GM21723 (cell line): Measurements from ENCODE around the gene SKP1.

Source experiments
- ATAC-seq: cut with Tn5 transposase; IDR thresholded peaks from one replicate; pipeline ENCODE4 v1.9.1; 2021; ENCODE audit warnings: mild to moderate bottlenecking, moderate library complexity; ENCODE audit not compliant: unreplicated experiment

Gene SKP1

DNA sequence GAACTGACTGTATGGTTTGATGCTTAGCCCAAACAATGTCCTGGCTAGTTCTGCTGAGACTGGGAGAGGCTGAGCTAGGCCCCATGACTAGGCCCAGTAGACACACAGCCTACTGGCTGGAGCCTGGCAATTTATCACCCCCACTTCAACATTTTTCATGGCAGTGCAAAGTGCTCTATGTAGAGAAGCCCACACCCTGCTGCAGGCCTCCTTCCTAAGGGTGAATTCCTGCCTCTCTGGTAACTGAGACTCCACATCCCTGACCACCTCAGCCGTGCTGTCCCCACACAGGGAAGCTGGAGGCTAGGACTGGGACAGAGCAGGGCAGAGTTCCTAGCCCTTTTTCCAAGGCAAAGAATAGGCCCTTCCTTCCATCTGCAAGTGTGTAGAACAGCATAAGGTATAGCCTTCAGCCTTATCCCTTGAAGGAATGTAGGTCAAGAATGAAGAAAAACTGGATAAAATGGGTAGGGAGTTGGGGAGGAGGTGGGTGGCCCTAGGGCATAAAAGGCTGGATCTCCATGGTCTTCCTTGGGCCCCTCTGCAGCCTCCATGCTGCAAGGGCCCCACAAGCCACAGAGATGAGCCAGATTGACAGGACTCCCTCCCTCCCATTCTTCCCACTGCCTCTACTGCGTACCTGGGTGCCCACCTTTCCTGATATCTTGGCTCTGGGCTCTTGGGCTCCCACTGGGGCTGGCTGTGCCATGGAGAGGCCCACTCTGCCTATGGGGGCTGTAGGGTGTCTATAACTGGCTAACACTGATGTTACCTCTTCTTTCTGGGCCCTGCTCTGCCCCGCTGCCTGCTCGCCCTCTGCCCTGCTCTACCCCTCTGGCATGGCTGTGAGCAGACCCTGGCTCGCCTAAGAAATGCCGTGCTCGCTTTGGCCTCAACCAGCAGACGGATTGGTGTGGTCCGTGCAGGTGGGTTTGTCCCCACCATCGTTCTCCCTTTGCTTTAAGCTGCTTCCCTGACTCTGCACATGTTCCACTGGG lies 32.5 kb downstream of the SKP1 start:
- no peak for ATAC-seq

DNA sequence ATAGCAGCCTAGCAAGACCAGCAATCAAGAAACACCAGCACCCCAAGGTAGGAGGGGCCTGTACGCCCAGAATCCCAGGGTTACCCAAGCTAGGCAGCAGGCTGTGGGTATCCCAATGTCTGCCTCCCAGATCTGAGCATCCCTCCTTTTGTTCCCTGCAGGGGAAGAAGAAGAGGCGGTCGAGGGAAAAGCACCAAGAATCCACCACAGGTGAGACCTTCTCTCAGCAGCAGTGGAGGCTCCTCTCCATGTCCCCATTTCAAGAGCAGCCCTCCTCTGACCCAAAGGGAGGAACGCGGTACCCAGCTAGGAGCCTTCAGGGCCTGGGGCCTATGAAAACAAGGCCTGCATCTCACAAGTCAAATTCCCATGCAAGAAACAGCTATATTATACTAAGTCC lies 33.3 kb downstream of the SKP1 start:
- ATAC-seq: no peak

DNA sequence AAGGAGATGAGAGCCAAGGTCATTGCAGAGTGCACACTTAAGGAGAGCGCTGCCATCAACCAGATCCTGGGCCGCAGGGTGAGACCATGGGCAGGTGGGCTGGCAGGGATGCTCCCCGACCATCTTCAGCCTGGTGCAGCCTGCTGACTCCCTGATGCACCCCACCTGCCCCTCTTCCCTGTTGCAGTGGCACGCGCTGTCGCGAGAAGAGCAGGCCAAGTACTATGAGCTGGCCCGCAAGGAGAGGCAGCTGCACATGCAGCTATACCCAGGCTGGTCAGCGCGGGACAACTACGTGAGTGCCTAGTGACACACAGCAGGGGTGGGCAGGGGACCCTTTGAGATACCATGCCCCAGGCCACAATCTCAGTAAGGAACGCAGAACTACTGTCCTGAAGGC lies 33.9 kb downstream of the SKP1 start:
- ATAC-seq: no peak

DNA sequence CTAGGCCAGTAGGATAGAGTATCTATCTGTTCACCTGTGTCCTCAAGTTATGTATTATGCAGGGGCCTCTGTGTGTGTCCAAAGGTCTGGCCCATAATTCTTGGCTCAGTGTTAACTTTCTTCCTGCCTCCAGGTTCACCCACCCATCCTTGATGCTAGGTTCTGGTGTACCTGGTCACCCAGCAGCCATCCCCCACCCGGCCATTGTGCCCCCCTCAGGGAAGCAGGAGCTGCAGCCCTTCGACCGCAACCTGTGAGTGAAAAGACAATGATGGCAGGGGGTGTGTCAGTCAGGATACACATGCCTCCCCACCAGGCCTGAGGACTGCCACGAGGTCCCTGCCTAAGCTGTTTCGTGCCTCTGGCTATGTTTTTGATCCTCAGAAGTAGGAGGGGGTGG lies 34.7 kb downstream of the SKP1 start:
- ATAC-seq: no peak

DNA sequence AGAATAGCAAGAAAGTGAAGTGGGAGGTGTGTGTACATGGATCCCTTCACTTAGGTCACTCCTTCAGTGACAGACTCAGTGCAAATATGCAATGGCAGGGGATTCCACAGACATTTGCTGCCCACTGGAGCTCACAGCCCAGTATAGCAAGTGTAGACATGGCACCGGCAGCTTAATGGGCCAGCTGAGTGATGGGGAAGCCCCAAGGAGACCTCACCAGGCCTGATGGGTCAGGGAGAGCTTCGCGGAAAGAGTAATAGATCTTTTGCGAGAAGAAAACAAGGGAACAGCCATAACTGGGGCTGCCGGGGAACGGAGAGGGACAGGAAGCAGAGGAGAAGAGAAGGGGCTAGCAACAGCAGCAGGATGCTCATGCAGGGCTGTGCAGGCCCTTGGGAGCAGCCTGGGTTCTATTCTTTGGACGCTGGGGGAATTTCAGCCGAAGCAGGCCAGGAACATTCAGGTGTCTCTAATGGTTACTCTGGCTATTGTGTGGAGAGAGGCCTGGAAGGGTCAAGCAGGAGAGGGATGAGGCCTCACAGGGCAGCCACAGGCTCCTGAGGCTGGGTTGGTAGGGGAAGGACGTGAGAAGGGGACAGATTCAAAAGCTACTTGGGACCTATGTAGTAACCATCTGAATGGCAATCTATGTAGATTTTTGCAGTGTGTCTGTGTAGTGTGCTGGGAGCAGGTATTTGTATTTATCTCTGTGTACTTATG lies 35.3 kb downstream of the SKP1 start:
- no peak for ATAC-seq

DNA sequence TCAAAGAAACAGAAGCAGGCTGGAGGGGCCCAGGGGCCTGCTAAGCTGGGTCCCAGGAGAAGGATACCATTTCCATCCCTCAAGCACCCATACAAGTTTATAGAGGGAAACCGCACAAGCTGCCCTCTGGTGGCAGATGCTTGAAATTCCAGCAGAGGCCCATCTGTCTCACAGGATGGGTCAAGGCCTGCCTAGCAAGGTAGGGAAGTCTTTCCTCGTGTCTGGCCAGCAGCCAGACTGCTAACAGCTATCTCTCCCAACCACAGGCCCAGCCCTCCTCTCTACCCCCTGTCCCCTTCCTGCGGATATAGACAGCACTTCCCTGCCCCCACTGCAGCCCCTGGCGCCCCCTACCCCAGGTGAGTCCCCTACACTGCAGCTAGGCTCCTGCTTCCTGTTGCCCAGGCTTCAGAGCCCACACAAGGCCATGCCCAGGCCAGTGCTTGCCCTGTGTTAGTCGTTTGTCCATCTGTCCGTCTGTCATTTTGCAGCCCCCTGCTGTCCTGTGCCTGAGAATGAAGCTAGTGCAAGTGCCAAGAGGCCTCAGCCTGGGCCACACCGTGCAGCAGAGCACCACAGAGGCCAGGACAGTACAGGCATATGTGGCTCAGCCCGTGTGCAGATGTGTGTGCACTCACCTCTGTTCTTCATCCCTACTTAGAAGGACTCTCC lies 36.1 kb downstream of the SKP1 start:
- peak; percentile 42 for ATAC-seq

DNA sequence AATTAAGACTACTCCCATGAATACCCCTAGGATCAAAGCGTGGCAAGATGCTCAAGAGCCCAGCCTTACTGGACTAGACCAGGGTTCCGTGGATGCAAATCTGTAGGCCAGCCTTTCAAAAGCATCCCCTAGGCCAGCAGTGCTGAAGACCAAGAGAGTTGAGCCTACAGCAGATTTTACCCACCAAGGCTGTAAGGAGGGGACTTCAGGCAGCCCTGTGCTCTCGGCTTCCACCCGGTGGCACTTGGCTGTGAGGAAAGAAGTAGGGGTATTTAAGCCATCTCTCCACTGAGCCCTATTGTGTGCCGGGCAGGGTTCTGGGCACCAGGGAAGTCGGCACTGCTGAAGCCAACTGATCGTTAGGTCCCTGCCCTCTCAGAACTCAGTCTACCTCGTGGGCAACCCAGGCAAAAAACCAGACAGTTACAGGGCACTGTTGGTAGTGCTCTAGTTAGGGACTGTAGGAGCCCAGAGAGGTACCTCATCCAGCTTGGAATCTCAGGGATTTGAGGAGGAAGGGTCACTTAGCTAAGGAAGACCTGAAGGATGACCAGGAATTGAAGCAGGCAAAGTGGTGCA lies 36.8 kb downstream of the SKP1 start:
- no peak for ATAC-seq

DNA sequence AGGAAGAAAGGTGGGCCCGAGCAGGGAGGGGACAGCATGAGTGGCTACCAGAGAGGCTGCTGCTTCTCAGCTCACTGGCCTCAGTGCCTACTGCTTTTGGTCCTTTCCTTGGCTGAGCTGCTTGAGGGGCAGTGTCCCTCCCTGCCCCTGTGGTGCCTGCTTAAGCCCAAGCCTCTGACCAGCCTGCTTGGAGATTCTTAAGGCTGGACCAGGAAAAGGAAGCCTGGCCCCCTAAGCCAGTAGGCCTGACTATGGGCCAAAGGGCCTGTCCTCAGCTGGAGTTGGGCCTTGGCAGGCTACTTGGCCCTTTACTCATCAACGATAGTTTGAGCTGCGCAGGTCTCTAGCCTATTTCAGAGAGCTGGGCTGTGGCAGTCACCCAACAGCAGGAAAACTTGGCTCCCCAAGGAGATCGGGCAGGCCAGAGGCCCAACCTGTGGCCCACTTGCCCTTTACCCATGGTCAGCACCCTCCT lies 37.3 kb downstream of the SKP1 start:
- no peak for ATAC-seq

DNA sequence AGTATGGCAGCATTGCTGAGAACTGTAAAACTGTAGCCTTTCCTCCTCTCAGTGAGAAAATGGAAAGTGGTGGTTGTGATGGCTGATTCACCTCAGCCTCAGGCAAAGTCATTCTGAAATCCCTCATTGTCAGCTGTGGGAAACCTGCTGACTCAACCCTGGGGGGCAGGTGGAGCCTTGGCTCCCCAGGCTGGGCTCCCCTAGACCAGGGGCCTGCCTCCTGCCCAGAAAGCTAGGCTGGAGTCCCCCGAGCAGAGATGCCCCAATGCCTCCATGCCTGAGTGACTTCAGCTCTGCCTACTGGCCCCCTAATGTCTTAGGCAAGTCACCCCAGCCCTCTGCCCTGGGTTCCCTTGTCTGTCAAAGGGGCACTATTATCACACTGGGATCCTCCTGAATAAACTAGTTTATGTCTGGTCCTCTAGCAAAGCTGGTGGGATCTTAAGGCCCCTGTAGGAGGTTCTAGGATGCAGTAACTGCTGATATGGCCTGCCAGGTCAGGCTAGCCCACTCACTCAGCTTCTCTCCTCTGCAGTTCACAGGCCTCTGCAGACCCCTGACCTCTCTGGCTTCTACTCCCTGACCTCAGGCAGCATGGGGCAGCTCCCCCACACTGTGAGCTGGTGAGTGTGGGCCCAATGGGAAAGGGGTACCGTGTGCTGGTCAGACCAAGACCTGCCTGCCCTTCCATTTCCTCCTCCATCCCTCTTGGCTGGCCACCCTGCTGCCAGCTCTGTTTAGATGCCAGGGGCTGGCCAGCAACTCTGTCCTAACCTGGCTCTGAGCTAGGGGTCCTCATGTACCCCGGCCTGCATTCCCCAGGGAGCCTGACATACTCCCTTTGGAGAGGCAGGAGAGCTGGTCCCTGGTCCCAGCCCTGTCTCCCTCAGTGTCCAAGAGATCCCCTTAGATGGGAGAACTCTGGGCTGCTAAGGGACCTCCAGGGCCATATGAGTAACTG lies 38.1 kb downstream of the SKP1 start:
- ATAC-seq: peak; percentile 69

DNA sequence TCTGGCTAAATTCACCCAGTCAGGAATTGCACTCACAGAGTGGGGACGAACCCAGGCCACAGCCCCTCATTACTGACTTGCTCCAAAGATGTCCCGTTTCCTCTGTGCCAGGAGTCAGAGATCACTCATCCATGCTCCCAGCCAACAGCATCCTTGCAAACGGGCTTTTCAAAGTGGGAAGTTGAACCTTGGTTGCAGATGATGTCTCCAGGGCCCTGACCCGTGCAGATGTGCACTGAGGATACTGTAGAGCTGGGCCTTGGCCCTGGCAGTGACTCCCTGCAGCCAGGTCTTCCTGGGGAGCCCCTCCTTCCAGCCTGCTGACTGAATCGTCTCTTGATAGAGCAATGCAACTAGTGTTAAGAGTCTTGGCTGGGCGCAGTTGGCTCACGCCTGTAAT lies 40.0 kb downstream of the SKP1 start:
- ATAC-seq: no peak

DNA sequence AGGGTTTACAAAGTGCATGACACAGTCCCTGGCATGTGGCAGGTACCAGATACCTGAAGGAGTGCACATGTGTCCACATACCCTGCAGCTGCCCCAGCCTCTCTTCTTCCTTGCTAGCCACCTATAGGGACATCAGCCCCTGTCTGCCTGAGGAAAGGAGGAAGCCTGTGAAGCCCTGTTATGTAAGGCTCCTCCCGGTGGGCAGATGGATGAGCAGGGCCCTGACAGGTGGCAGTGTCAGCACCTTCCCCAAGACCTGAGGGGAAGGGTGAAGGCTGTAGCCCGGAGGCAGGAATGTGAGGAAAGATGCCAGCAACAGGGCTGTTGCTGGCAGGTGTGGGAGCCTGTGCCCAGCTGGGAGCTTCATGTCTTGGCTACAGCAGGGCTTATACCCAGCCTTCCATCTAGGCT lies 40.5 kb downstream of the SKP1 start:
- no peak for ATAC-seq

DNA sequence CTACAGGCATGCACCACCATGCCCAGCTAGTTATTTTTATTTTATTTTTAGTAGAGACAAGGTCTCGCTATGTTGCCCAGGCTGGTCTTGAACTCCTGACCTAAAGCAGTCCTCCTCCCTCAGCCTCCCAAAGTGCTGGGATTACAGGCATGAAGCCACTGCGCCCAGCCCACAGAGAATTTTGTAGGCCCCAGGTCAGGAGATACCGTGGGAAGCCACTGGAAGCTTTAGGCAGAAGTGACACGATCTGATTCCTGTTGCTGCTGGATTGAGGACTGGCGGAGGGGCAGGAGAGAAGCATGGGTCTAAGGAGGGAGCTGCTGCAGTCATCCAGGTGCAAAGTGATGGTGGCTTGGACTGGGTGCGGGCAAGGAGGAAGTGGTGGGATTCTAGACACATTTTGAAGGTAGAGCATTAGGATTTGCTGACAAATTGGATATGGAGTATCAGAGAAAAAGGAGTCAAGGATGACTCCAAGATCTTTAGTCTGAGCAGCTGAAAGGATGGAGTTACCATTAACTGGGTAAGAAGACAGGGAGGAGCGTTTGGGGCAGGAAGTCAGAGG lies 41.6 kb downstream of the SKP1 start:
- ATAC-seq: no peak

DNA sequence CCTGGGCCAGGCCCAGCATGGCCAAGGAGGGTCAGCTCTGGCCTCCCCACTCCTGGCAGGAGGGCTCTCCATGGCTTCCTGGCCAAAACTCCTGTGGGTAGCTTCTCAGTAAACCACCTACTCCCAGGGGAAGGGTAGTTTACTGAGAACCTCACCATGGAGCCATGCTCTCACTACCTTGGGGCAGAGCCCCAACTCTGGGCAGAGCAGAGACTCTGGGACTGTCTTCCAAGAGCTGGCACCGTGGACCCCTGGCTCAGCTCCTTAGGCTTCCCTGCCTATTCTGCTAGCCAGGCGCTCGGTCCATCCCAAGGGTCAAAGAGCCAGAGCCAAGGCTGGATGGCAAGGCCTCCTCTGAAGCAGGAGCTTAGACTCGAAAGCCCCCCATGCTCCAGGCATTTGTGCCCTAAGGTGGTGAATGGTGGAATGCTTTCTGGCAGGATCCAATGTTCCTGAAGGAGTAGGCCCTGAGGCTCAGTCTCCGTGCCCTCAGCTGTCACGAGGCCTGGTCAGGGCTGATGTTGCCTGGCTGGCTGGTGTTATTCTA lies 42.7 kb downstream of the SKP1 start:
- no peak for ATAC-seq

DNA sequence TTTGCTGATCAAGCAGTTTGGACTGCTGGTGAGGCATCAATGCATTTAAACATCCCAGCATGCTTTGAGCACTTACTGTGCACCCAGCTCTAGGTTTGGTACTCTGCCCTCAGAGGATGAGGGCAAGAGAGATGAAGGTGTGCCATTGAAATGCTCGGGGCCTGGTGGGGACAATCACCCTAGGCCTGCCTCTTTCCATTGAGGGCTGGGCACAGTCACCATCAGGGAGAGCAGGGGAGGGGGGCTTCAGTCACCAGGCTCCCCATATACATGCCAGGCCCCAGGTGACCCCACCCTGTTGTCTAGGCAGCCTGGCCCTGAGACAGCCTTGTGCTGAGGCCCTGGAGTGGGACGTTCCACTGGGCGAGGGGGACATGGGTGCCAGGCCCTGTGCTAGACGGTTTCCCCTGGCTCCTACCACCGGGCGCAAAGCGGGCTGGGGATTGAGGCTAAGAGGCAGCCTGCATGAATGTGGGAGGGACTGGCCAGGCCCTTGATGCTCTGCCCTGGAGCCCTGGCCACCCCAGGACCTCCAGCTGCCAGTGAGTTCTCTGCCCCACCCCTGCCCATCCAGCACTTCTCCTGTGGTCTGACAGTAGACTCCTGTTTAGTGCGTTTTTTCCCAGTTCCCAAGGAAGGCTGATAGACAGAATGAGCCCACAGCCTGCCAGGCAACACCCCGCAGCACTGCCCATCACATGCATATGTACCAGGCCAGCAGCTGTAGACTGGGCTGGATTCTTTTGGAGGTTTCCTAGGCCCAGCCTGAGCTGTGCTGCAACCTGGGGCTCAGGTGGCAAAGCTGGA lies 43.4 kb downstream of the SKP1 start:
- ATAC-seq: no peak

DNA sequence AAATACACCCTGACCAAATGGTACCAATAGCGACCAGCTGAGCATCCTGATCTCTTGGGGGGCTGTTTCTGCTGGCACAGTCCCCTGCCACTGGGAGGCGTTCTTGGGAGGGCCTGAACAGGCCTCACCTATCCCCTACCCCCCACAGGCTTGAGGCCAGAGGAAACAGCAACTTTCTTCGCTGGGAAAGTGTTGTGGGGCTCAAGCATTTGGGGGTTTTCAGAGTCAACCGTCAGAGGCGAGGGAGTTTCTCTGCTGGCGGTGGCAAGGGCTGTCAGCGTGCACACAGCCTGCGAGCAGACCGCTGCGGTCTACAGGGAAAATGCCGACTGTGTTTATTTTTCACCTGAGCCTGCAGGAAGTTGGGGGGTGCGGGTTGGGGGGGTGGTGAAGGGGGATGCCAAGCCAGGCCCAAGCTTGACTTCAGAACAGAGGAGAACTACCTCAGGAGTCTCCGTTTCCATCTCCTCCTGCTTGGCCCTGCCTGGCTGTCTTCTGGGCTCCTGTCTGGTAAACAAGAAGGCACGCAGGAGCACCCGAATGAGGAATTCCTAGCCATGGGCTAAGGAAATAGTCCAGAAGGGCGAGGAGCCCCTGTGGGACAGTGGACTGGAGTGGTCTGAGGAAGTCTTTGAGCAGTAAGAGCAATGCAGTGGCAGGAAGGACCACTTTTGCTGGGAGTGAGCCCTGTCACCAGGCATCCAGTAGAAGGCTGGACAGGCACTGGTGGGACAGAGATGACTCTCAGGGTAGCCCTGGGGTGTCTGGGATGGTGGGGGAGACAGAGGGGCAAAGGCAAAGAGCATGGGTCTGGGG lies 44.2 kb downstream of the SKP1 start:
- ATAC-seq: peak; percentile 71

DNA sequence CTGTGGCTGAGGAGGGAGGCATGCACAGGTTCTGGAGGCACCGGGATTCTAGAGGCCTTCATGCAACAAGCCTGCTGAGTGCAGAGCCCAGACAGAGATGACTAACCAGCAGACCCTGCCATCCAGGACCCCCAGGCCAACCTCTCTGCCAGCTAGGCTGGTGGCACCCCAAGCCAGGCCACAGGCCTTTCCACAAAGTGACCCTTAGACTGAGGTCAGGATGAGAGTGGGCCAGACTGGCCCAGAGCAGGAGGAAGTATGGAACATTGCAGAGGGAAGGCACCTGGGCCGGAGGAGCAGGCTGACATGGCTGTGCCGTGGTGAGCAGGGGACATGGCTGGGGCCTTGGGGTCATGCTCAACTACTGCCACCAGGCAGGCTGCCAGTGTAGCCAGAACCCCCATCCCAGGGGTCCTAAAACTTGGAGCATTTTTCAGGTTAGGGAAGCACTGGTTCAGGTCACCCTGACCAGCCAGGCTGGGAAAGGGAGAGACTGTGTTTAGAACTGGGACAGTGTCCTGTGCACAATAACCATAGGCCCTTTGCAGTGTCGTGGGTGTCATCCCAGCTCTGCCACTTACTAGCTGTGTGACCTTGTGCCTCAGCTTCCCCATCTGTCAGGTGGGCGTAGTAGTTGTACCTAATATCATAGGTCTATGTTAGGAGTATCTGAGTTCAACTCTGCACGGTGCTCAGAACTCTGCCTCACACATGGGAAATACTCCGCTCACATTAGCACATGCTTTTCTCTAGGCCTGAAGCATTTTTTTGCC lies 45.0 kb downstream of the SKP1 start:
- ATAC-seq: no peak

DNA sequence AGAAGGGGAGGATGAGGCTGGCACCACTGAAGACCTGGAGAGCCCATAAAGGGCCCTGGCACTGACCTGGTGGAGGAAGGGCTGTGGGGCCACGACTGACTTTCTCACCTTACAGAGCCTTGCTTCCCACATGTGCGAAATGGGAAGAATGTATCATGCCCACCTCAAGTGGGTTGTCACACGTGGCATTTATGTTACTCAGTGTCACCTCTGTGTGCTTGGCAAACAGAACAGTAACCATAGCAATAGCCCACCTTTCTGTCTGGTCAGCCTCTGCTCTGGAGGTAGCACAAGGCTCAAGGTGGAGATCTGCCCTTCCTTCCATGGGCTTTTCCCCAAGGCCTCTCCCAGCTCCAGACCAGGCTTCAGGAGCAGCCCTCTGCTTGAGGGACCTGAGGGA lies 45.6 kb downstream of the SKP1 start:
- ATAC-seq: no peak
